ENCODE results near the gene ALDH3A2.

ALDH3A2 gene

GRCh38 chr17:19648475-19649273 lies at the start of gene ALDH3A2:
Gene ALDH3A2, plus strand, starts transcription at chr17:19648751. Its CDS starts 221 bp downstream, at chr17:19648972.
- DNase-seq (ENCODE audit: low spot score) = peak; percentile 95

DNA sequence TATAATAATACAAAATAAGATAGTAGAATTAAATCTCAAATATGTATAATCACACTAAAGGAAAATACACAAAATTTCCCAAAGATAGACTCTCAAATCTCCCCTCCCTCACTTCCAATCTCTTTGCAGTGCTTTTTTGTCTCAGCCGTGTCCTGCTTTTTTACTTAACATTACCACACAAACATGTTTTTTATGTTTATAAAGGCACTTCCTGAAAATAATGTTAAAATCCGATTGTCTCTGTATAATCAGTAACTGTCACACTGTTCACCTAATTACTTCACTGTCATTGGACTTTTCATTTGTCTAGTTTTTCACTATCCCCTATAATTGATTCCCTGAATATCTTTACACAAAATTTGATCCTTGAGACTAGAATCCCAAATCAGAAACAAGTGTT lies 38.2 kb upstream of the ALDH3A2 start:
- DNase-seq (ENCODE audit: low spot score) = no peak

DNA sequence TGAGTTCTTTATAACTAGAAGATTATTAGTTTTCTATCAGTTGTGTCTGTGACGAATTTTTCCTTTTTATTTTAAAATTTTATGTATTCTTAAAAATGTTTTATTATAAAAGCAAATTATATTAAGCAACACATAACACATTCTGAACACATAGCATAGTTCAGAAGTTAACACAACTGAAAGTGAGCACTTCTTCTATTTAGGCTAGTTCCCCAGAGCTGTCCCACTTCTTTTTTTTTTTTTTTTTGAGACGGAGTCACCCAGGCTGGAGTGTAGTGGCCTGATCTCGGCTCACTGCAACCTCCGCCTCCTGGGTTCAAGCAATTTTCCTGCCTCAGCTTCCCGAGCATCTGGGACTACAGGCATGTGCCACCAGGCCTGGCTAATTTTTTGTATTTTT lies 37.7 kb upstream of the ALDH3A2 start:
- no peak for DNase-seq (ENCODE audit: low spot score)

GRCh38 chr17:19613979-19614378 lies 34.6 kb upstream of the ALDH3A2 start:
- no peak for DNase-seq (ENCODE audit: low spot score)

DNA sequence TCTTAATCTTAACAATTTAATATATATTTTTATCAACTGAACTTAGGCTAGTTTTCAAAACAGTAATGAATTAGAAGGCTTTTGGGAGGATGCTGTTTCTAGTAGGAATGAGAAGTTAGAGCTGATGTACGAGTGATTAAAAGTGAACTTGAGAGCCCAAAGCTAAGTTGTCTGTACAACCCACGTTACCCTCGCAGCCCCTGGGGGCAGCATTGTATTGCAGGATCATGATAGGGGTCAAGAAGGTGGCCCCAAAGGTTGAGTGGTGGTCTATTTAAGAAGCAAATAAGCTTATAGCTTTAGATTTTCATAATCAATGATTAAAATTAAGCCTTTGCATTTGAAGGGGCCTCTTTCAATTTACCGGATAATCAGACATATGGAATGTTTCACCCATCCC lies 33.7 kb upstream of the ALDH3A2 start:
- DNase-seq (ENCODE audit: low spot score) = no peak

DNA sequence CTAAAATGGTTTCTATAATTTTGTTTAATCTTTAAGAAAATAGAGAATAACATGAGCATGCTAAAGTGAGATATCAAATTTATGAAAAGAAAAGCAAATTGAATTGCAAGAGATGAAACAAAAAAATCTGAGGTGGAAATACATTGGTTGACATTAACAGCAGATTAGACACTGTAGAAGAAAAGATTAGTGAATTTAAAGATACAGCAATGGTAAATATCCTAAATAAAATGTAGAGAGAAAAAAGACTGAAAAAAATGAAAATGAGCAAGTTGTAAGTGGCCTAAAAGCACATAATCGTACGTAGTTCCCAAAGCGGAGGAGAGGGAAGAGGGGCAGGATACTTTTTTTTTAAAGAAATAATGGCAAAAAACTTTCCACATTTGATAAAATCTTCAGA lies 30.5 kb upstream of the ALDH3A2 start:
- DNase-seq (ENCODE audit: low spot score) = no peak

- no peak for DNase-seq (ENCODE audit: low spot score)
These were observed 28.7 kb upstream of the ALDH3A2 start for GRCh38 chr17:19619705-19620325.

GRCh38 chr17:19621697-19622096 lies 26.9 kb upstream of the ALDH3A2 start:
- no peak for DNase-seq (ENCODE audit: low spot score)

- no peak for DNase-seq (ENCODE audit: low spot score)
These were observed 22.5 kb upstream of the ALDH3A2 start for GRCh38 chr17:19626079-19626478.

- DNase-seq (ENCODE audit: low spot score) = no peak
These were observed 19.1 kb upstream of the ALDH3A2 start for GRCh38 chr17:19629449-19629848.

GRCh38 chr17:19630035-19630434 lies 18.5 kb upstream of the ALDH3A2 start:
- no peak for DNase-seq (ENCODE audit: low spot score)

GRCh38 chr17:19630661-19631060 lies 17.9 kb upstream of the ALDH3A2 start:
- no peak for DNase-seq (ENCODE audit: low spot score)

DNA sequence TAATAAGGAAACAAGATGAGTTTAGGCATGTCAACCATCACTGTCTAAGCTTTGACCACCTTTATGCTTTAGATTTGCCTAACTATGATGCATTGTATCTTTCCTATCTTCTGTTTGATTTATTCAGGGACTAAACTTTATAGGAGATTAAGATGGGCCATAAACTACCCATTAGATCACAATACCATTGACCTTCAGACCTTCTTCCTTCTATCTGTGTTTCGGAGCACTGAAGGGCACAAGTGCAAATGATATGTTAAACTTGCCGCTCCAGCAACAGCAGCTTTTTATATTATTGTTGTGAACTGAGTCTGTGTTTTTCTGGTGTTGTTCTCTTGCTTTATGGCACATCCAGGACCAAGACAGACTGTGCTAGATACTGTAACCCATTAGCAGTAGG lies 16.6 kb upstream of the ALDH3A2 start:
- no peak for DNase-seq (ENCODE audit: low spot score)

DNA sequence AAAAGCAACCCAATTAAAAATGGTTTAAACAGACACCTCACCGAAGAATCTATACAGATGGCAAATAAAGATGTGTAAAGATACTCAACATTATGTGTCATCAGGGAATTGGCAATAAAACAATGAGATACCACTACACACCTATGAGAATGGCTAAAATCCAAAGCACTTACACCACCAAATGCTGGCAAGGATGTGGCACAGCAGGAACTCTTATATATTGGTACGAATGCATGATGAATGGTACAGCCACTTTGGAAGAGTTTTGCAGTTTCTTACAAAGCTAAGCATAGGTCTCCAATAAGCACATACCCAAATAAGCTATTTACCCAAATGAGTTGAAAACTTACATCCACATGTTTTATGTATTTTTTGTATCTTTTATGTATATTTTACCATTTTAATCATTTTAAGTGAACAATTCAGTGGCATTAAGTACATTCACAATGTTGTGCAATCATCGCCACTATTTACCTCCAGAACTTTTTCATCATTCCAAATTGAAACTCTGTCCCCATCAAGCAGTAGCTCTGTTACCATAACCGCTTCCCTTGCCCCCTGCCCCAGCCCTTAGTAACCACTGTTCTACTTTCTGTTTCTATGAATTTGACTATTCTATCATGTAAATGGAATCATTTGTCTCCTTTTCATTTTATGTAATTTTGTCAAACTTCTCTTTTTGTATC lies 6.7 kb upstream of the ALDH3A2 start:
- DNase-seq (ENCODE audit: low spot score) = no peak

DNA sequence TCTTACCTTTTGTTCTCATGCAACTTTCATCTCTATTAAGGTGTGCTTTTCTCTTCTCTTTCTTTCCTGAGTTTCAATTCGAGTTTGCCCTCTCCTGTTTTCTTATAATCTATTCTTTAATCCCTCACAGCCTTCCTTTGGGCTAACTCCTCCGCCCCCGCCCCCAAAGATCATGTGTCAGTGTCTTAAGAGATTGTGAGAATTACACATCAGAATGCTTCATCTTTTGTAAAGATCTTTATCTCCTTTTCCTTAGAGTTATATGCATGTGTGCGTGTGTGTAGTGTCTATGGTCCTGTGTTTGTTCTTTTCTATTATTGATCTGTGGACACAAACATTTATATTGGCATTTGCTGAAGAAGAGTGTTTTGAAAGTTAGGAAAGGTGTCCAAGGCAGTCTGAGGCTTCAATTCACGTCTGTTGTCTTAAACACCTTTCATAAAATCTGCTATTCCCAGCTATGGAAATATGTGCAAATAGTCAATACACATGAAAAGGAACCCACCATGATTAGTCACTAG lies 6.1 kb upstream of the ALDH3A2 start:
- no peak for DNase-seq (ENCODE audit: low spot score)

DNA sequence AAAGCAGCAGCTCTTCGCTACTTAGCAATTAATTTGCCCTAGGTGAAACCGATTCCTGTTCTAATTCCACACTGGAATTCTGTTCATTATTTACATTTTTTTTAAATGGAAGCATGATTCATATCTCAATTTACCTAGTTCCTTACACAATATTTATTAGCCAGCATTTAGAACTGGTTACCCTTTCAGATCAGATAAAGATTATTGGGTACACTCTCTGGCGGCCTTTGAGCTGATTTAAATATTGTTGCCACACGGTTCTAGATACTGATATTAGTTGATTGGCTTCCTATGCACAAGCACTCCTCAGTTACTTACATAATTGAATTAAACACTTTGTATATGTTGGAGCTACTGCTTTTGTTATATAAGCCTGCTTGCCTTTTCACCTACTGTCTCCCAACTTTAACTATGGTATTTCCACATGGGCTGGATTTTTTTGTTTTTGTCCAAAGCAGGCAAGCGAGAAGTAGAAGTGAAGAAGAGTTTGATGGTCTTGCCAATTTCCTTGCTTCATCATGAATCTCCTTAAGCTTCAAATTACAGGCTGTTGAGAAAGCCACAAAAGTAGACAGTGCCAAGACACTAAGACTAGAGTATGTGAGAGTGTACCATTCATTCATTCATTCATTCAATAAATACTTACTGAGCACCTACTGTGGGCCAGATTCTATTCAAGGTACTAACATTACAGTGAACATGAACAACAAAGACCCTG lies 3.9 kb upstream of the ALDH3A2 start:
- DNase-seq (ENCODE audit: low spot score) = no peak

DNA sequence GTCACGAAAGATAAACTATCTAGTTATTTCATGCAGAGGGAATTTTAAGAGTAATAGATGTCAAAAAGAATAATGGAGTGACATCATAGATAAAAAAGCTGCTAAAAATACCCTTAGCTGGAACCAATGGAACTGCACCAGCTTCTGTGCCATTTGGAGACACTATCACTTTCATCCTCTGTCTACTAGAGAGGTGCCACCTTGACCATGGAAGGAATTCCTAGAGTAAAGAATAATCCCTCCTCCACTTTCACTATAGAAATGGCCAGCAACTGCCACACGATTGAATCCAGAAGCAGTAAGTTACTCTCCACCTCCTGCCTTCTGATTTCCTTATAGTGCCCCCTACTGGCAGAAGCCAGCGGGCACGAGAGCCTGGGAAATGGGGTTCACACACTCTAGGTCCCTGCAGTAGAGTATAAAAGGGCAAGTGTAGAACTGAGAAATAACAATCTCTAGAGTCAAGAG lies 2.8 kb upstream of the ALDH3A2 start:
- DNase-seq (ENCODE audit: low spot score) = no peak

- DNase-seq (ENCODE audit: low spot score) = peak; percentile 62
These were observed 1.5 kb upstream of the ALDH3A2 start for GRCh38 chr17:19646788-19647696.

DNA sequence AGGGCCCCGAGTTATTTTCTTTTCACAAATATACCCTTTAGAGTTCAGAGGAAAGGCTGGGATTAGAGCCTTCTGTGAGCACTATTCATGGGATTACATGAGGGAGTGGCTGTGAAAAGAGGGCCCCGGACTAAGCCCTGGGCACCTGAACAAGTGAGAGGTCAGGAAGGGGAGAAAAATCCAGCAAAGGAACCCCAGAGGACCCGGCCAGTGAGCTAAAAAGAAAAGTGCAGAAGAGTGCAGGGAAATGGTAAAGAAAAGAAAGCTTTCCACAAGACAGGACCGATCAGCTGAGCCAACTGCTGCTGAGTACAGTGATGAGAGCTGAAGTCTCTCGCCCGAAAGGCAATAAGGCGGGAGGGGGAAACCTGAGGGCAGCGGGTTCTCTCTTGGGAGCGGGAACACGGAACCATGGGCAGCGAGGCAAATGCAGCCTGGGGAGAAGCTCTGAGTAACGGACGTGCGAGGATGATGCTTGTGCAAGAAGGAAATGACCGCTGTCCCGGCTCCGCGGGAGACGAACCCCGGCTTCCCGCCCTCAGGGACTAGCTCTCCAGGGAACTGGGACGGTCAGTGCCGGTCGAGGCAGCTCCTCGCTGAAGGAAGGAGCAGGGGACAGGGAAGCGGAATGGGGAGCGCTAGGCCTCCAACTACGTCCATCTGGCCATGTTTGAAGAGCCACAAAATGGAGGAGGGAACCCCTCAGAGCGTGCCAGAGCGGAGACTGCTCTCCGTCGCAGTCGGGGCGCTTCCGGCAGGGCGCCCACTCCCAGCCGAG lies 665 bp upstream of the ALDH3A2 start:
- DNase-seq (ENCODE audit: low spot score) = peak; percentile 78

GRCh38 chr17:19649274-19649541 lies 657 bp downstream of the ALDH3A2 start:
- no peak for DNase-seq (ENCODE audit: low spot score)

GRCh38 chr17:19650826-19651225 lies 2.3 kb downstream of the ALDH3A2 start:
- peak; percentile 24 for DNase-seq (ENCODE audit: low spot score)
